G401 (cell line): ENCODE data around the gene PSMB7. TPM values are rescaled to one million over a fixed set of nuclear protein-coding genes. Genes with fewer than 3 reads are reported as not detected.

Experiments used
- DNase-seq: peaks from one replicate; pipeline ENCODE4 v3.0.0-alpha.2; 2015; ENCODE audit warnings: low spot score
- in situ Hi-C: cut with HindIII; loops from 2 replicates; pipeline ENCODE4 v1.10.0; 2016; ENCODE audit warnings: low sequenced_read_pairs, mixed read lengths
- total RNA-seq: library from RNA; depleted of rRNA; stranded (reverse); fragments of >200 nt; shearing (Covaris generic); gene quantifications from 2 replicates; pipeline ENCODE4 v1.2.3, GENCODE V29; 2014

PSMB7 gene
- total RNA-seq, 1 experiment from 2014 or later = 196 TPM

GRCh38 chr9:124340219-124341069 is 74.8 kb downstream of the PSMB7 start:
- in situ Hi-C loops = no loop called here
- DNase-seq = no peak

GRCh38 chr9:124339603-124340146 is 75.6 kb downstream of the PSMB7 start:
- DNase-seq = no peak
- in situ Hi-C loops = no loop called here

GRCh38 chr9:124337562-124337961 is 77.7 kb downstream of the PSMB7 start:
- in situ Hi-C loops = no loop called here
- no peak for DNase-seq

GRCh38 chr9:124335320-124335707 is 79.9 kb downstream of the PSMB7 start:
- in situ Hi-C loops = no loop called here
- DNase-seq = no peak

- no peak for DNase-seq
- in situ Hi-C loops = no loop called here
These were observed 80.5 kb downstream of the PSMB7 start for GRCh38 chr9:124334568-124335319.

- in situ Hi-C loops = no loop called here
- DNase-seq = no peak
These were observed 82.1 kb downstream of the PSMB7 start for GRCh38 chr9:124333203-124333579.

GRCh38 chr9:124332361-124333202 is 82.7 kb downstream of the PSMB7 start:
- in situ Hi-C loops = no loop called here

GRCh38 chr9:124331580-124331979 is 83.7 kb downstream of the PSMB7 start:
- DNase-seq = no peak
- in situ Hi-C loops = no loop called here

More at GRCh38 chr9:124332361-124333202, 82.7 kb downstream of the PSMB7 start:
- no peak for DNase-seq

- no peak for DNase-seq
- in situ Hi-C loops = no loop called here
These were observed 85.1 kb downstream of the PSMB7 start for GRCh38 chr9:124330011-124330697.

GRCh38 chr9:124329206-124329792 is 85.9 kb downstream of the PSMB7 start:
- no peak for DNase-seq
- in situ Hi-C loops = loop anchor here (10.0 kb wide), 1 partner anchor 204 kb away; no protein-coding TSS in a partner anchor

- DNase-seq = no peak
- in situ Hi-C loops = loop anchor here (10.0 kb wide), 1 partner anchor 203 kb away; no protein-coding TSS in a partner anchor
These were observed 87.0 kb downstream of the PSMB7 start for GRCh38 chr9:124328285-124328684.

- no peak for DNase-seq
- in situ Hi-C loops = loop anchor here (10.0 kb wide), 1 partner anchor 203 kb away; no protein-coding TSS in a partner anchor
These were observed 87.8 kb downstream of the PSMB7 start for GRCh38 chr9:124327491-124327890.

- no peak for DNase-seq
- in situ Hi-C loops = loop anchor here (10.0 kb wide), 1 partner anchor 202 kb away; no protein-coding TSS in a partner anchor
These were observed 88.9 kb downstream of the PSMB7 start for GRCh38 chr9:124326378-124326777.

- in situ Hi-C loops = loop anchor here (10.0 kb wide), 1 partner anchor 201 kb away; no protein-coding TSS in a partner anchor
- DNase-seq = no peak
These were observed 89.4 kb downstream of the PSMB7 start for GRCh38 chr9:124325816-124326215.

- DNase-seq = no peak
- in situ Hi-C loops = loop anchor here (10.0 kb wide), 1 partner anchor 199 kb away; no protein-coding TSS in a partner anchor
These were observed 91.3 kb downstream of the PSMB7 start for GRCh38 chr9:124323904-124324303.

GRCh38 chr9:124322618-124323432 is 92.4 kb downstream of the PSMB7 start:
- DNase-seq = no peak
- in situ Hi-C loops = loop anchor here (10.0 kb wide), 1 partner anchor 198 kb away; no protein-coding TSS in a partner anchor

GRCh38 chr9:124321935-124322334 is 93.3 kb downstream of the PSMB7 start:
- in situ Hi-C loops = loop anchor here (10.0 kb wide), 1 partner anchor 197 kb away; no protein-coding TSS in a partner anchor
- no peak for DNase-seq
